Adrenal gland (tissue), 12 donors: ENCODE measurements around the gene LRRC8D. TPM values are rescaled to one million over a fixed set of nuclear protein-coding genes. Genes with fewer than 3 reads are reported as not detected.
A peak's percentile ranks its signal among the peaks of the same experiment; 100 is the strongest.

Experiments
- DNase-seq, 7 donors: peaks; one replicate each; pipeline ENCODE4 v3.0.0-alpha.2; 2019 to 2020
- H3K27ac ChIP-seq, 5 donors: fragments of 200-600 bp; sonication (generic) in 4 of 5; 1 replicate in 3 of 5; 2 replicates in 2 of 5; pipeline versions ENCODE4 v1.5.1 to v1.8.0; 2016 to 2020; ENCODE audit warnings: mild to moderate bottlenecking in 1 of 5
- H3K27me3 ChIP-seq: fragments of 200-600 bp; 2 replicates; pipeline ENCODE4 v1.8.0; 2021
- H3K36me3 ChIP-seq, 2 donors: fragments of 200-600 bp; replicated peaks in 1 of 2; 1 replicate in 1 of 2; 2 replicates in 1 of 2; pipeline versions ENCODE4 v1.5.1 to v1.8.0; 2018 to 2022
- H3K4me1 ChIP-seq, 2 donors: fragments of 200-600 bp; replicated peaks in 1 of 2; 1 replicate in 1 of 2; 2 replicates in 1 of 2; pipeline versions ENCODE4 v1.5.1 to v1.8.0; 2018 to 2021
- H3K4me3 ChIP-seq, 4 donors: fragments of 200-600 bp; sonication (generic) in 3 of 4; one replicate each; pipeline ENCODE4 v1.5.1; 2016 to 2018
- H3K9me3 ChIP-seq, 3 donors: fragments of 200-600 bp; sonication (generic) in 1 of 3; replicated peaks in 1 of 3; 1 replicate in 2 of 3; 2 replicates in 1 of 3; pipeline versions ENCODE4 v1.5.1 to v1.8.0; 2016 to 2021
- POLR2A ChIP-seq, 2 donors: fragments of 450-650 bp; IDR thresholded peaks; one replicate each; pipeline ENCODE4 v1.6.1; 2017; ENCODE audit warnings: antibody characterized with exemption in 2 of 2, mild to moderate bottlenecking in 2 of 2, moderate library complexity in 1 of 2
- WGBS, 4 donors: extraction: QIAGEN DNeasy Blood & Tissue Kit in 2 of 4; methylation state at CpG; one replicate each; pipeline versions ENCODE4 v1.1.5 to v1.1.7; 2013 to 2017; 5-methylcytosine and 5-hydroxymethylcytosine counted together
- intact Hi-C, 2 donors: fragments of 100-400 bp; cut with DNase I; formaldehyde crosslinking; loops; one replicate each; pipeline versions ENCODE4 v1.14.1 to v1.15.0; 2022 to 2023
- polyA plus RNA-seq, 3 donors: library from polyadenylated mRNA; stranded (reverse); fragments of 200-250 nt in 2 of 3; fragments of 350-450 nt in 1 of 3; fragmentation: Illumina TruSeq in 1 of 3; extraction: RNeasy Lipid Tissue Mini Kit (QIAGEN cat#74804) in 1 of 3; gene quantifications; one replicate each; pipeline ENCODE4 v1.2.3, GENCODE V29; 2013 to 2014
- total RNA-seq, 9 donors: library from RNA; depleted of rRNA in 4 of 9; stranded (reverse); fragments of >200 nt in 4 of 9; fragments of 120-200 nt in 1 of 9; fragmentation: NEBNext Ultra II Directional in 1 of 9; extraction: Animal tissue kit (Norgen Biotek cat#: 25700) in 1 of 9; gene quantifications; one replicate each; pipeline versions ENCODE4 v1.1.0 to v1.2.4, GENCODE V29; 2013 to 2023
- TF ChIP-seq, protein P1 (sequence below), 6 experiments: fragments of 450-650 bp in 4 of 6; fragments of 200-600 bp in 2 of 6; sonication (generic) in 1 of 6; IDR thresholded peaks; 1 replicate in 5 of 6; 2 replicates in 1 of 6; pipeline versions ENCODE4 v1.5.1 to v1.8.0; 2016 to 2021; ENCODE audit warnings: antibody characterized with exemption in 6 of 6, mild to moderate bottlenecking in 2 of 6, moderate library complexity in 1 of 6
- donor health status: healthy with polysubstance abuse.
- donor health status: Bipolar disorder and iron deficiency.
- donor health status: DM: yes; HTN: yes; CAD: no.
- donor health status: DM: no; HTN: no; CAD: no.
- donor health status: DM: no; HTN: no; CAD: no.
- donor health status: DM: yes; HTN: yes; CAD: no.

LRRC8D gene
- total and polyA plus RNA-seq, 12 donors, result 13.9 to 79.8 (median 57.2) TPM

DNA sequence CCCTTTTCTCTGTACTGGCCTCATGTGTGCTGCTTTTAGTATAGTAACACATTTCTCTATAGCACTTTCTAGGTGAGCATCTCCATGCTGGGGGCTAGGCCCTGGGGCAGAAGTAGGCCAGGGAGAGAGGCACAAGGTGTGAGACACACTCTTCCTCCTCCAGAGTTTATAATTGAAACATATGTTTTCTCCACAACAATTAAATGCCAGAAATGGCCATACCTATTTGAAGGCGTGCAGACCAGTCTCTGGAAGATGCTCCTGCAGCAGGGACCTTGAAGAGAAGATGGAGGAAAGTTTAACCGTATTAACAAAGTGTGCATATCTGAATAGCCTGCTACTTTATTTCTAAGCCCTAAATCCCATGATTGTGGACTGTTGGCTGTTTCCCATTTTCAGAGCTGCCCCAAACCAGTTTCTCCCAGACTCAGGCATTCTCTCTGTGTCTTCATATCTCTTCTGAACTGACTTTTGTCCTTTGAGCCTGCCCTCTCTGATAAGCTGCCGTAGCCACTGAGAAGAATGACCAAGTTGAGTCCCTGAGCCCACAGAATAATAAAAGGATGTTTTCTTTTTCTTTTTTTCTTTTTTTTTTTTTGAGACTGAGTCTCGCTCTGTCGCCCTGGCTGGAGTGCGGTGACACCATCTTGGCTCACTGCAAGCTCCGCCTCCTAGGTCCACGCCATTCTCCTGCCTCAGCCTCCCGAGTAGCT is 81.3 kb downstream of the LRRC8D start:
- Histone ChIP-seq H3K27ac (no peak overlapping the region), H3K36me3 (no peaks in the 10 kb centered on the region), H3K4me1 (peaks cover 18 to 32% of the 10 kb centered on the region in 2 donors), H3K9me3 (no peaks in the 10 kb centered on the region), H3K27me3 (no peaks in the 10 kb centered on the region), H3K4me3 (no peak overlapping the region)
- no peak for DNase-seq
- TF ChIP-seq POLR2A (IDR thresholded peaks at IDR 0.05), result no peak
- TF ChIP-seq, protein P1, sequence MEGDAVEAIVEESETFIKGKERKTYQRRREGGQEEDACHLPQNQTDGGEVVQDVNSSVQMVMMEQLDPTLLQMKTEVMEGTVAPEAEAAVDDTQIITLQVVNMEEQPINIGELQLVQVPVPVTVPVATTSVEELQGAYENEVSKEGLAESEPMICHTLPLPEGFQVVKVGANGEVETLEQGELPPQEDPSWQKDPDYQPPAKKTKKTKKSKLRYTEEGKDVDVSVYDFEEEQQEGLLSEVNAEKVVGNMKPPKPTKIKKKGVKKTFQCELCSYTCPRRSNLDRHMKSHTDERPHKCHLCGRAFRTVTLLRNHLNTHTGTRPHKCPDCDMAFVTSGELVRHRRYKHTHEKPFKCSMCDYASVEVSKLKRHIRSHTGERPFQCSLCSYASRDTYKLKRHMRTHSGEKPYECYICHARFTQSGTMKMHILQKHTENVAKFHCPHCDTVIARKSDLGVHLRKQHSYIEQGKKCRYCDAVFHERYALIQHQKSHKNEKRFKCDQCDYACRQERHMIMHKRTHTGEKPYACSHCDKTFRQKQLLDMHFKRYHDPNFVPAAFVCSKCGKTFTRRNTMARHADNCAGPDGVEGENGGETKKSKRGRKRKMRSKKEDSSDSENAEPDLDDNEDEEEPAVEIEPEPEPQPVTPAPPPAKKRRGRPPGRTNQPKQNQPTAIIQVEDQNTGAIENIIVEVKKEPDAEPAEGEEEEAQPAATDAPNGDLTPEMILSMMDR (IDR thresholded peaks at IDR 0.05), result no peak
- intact Hi-C loops, result no loop called here
- WGBS, 4 donors, result 81 to 87% (median 85%) methylated on average over 9 of the region's 9 CpGs

DNA sequence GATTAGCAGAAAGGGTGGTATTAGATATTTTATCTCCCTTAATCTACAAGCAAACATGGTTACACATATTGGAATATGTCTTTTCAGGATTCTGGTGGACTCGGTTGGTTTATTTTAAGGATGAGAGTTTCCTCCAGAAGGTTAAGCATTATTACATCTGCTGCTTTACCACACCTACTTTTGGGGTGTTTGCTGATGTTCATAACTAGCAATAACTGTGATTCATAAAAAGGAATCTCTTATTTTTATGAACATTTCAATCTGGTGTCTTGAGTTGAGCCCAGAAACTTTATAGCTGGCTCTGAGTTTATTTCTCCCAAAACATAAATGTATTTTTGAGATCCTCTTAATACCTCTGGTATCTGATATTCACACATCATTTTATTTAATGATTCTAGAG is 82.7 kb downstream of the LRRC8D start:
- intact Hi-C loops, result no loop called here
- Histone ChIP-seq H3K27me3 (no peaks in the 10 kb centered on the region), H3K27ac (no peak overlapping the region), H3K4me3 (no peak overlapping the region), H3K4me1 (peaks cover 8 to 34% of the 10 kb centered on the region in 2 donors), H3K9me3 (no peaks in the 10 kb centered on the region), H3K36me3 (no peaks in the 10 kb centered on the region)
- WGBS, 4 donors, result 87 to 100% (median 95%) methylated on average over 1 of the region's 1 CpG
- TF ChIP-seq POLR2A (IDR thresholded peaks at IDR 0.05), result no peak
- TF ChIP-seq, protein P1 (IDR thresholded peaks at IDR 0.05), result no peak
- DNase-seq, result no peak

DNA sequence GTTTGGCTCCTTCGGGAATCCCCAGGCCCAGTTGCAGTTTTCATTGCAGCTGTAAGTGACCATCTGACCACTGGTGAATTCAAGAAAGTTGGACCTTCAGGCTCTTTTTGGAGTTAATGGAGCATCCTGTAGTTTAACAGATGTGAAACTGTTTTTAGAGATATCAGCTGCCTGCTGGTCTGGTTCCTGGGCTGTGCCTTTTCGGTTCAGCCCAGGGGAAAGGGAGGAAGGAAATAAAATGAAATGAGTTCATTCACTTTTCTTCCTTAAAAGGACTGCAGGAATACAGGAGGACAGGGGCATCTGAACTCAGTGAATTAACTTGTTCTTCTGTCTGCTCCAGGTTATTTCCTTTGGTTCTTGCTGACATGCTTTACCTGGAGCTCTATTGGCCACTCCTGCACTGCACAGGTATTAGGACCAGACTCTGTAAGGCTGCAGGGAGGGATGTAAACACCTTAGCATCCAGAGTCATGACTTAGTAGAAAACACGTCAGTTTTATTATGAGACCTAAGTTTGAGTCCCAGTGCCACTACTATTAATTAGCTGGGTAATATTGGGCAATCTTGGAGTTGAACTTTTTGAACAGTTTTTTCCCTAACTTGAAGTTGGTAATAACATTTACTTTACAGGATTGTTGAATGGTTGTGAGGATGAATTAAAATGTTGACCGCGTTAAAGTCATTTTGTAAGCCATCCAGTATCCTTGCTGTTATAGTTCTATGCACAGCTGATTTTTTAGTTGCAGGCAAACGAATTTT is 83.6 kb downstream of the LRRC8D start:
- TF ChIP-seq, protein P1 (IDR thresholded peaks at IDR 0.05), result no peak
- no peak for TF ChIP-seq POLR2A (IDR thresholded peaks at IDR 0.05)
- intact Hi-C loops, result no loop called here
- 68 to 79% (median 72%) methylated on average over 6 of the region's 6 CpGs for whole genome bisulfite sequencing, 4 donors
- DNase-seq, result no peak
- peaks cover 15 to 43% of the 10 kb centered on the region in 2 donors for H3K4me1 ChIP-seq
- no peaks in the 10 kb centered on the region for H3K27me3 ChIP-seq
- no peak overlapping the region for H3K4me3 ChIP-seq
- H3K9me3 ChIP-seq, result no peaks in the 10 kb centered on the region
- H3K27ac ChIP-seq, result peak overlapping the region in 1 of 5 donors; percentile 3
- H3K36me3 ChIP-seq, result no peaks in the 10 kb centered on the region

DNA sequence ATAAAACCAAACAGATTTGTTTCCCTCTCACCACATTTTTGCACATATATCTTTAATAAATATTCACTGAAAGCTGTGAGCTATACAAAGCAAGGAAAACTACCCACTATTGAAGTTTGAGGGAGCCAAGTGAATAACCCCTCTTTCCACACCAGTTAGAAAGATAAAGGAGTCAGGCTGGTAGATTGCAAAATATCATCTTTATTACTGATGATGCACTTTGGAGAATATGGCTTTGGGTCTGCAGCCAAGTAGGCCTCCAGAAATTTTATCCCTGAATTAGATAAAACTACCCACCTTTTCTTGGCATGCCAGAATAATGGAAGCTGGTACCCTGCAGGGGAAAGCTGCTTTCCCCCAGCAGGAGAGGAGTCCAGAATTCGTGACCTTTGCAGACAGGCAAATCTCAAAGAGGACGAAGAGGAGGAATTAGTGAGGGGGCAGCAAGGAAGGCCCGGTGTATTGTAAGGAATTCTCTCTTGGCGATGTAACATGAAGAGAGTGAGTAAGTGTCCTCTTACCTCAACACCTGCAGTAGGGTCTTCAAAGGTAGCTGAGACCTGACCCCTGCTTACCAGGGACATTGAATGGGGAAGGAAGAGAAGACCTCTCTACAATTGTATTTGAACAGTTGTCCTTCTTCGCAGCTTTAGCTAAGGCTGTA is 84.7 kb downstream of the LRRC8D start:
- H3K27ac ChIP-seq, result peak overlapping the region in 2 of 5 donors; percentile 72 to 81

More for the DNA sequence above, 84.7 kb downstream of the LRRC8D start:
- no peaks in the 10 kb centered on the region for H3K9me3 ChIP-seq
- TF ChIP-seq, protein P1 (IDR thresholded peaks at IDR 0.05), result no peak
- TF ChIP-seq POLR2A (IDR thresholded peaks at IDR 0.05), result no peak
- peaks cover 17 to 50% of the 10 kb centered on the region in 2 donors for H3K4me1 ChIP-seq
- WGBS, 4 donors, result 88 to 94% (median 92%) methylated on average over 5 of the region's 5 CpGs
- no peaks in the 10 kb centered on the region for H3K36me3 ChIP-seq
- intact Hi-C loops, result no loop called here
- no peak overlapping the region for H3K4me3 ChIP-seq
- DNase-seq, result no peak
- H3K27me3 ChIP-seq, result no peaks in the 10 kb centered on the region
